BE2C (cell line): ENCODE measurements around the gene LHPP.
A peak's percentile ranks its signal among the peaks of the same experiment; 100 is the strongest.

ENCODE experiments used
- DNase-seq: peaks from one replicate; pipeline ENCODE4 v3.0.0-alpha.2; 2020
- H3K27me3 ChIP-seq: fragments of 250-450 bp; sonication (Bioruptor Pico); 2 replicates; pipeline ENCODE4 v1.5.1; 2020; ENCODE audit warnings: mild to moderate bottlenecking
- H3K36me3 ChIP-seq: fragments of 250-450 bp; sonication (Bioruptor Pico); 2 replicates; pipeline ENCODE4 v1.5.1; 2020; ENCODE audit warnings: mild to moderate bottlenecking
- H3K4me1 ChIP-seq: fragments of 250-450 bp; sonication (Bioruptor Pico); 2 replicates; pipeline ENCODE4 v1.5.1; 2020
- H3K4me3 ChIP-seq: 2 replicates; pipeline ENCODE4 v1.5.1; 2011; ENCODE audit warnings: low read depth, low read length
- H3K9me3 ChIP-seq: fragments of 250-450 bp; sonication (Bioruptor Pico); 2 replicates; pipeline ENCODE4 v1.5.1; 2020
- CTCF ChIP-seq: IDR thresholded peaks from 2 replicates; pipeline ENCODE4 v1.5.1; 2012; ENCODE audit warnings: mild to moderate bottlenecking, low read depth, low read length

The LHPP gene

GRCh38 chr10:124643330-124644009, 181.8 kb downstream of the LHPP start:
- Histone ChIP-seq H3K4me1 (peaks cover 44% of the 10 kb centered on the region), H3K4me3 (no peak overlapping the region), H3K27me3 (no peaks in the 10 kb centered on the region), H3K36me3 (no peaks in the 10 kb centered on the region; the same call in 1 of the 2 replicates), H3K9me3 (no peaks in the 10 kb centered on the region)
- DNase-seq: no peak
- no peak for TF ChIP-seq CTCF

GRCh38 chr10:124644236-124644635, 182.6 kb downstream of the LHPP start:
- Histone ChIP-seq H3K36me3 (no peaks in the 10 kb centered on the region; the same call in 1 of the 2 replicates), H3K4me1 (peaks cover 47% of the 10 kb centered on the region), H3K27me3 (no peaks in the 10 kb centered on the region), H3K4me3 (no peak overlapping the region), H3K9me3 (no peaks in the 10 kb centered on the region)
- DNase-seq: no peak
- TF ChIP-seq CTCF: no peak

GRCh38 chr10:124644771-124645415, 183.3 kb downstream of the LHPP start:
- peaks cover 54% of the 10 kb centered on the region for H3K4me1 ChIP-seq
- no peak overlapping the region for H3K4me3 ChIP-seq

GRCh38 chr10:124645467-124646095, 184.0 kb downstream of the LHPP start:
- TF ChIP-seq CTCF: no peak
- peaks cover 59% of the 10 kb centered on the region for H3K4me1 ChIP-seq
- DNase-seq: no peak
- no peaks in the 10 kb centered on the region for H3K27me3 ChIP-seq
- no peaks in the 10 kb centered on the region for H3K9me3 ChIP-seq
- no peaks in the 10 kb centered on the region for H3K36me3 ChIP-seq
- no peak overlapping the region for H3K4me3 ChIP-seq

More at GRCh38 chr10:124644771-124645415, 183.3 kb downstream of the LHPP start:
- no peaks in the 10 kb centered on the region for H3K27me3 ChIP-seq
- no peaks in the 10 kb centered on the region; the same call in 1 of the 2 replicates for H3K36me3 ChIP-seq
- no peaks in the 10 kb centered on the region for H3K9me3 ChIP-seq
- TF ChIP-seq CTCF: no peak
- no peak for DNase-seq

- no peaks in the 10 kb centered on the region for H3K9me3 ChIP-seq
- H3K36me3 ChIP-seq: no peaks in the 10 kb centered on the region
- TF ChIP-seq CTCF: no peak
- H3K4me3 ChIP-seq: no peak overlapping the region
- peaks cover 50% of the 10 kb centered on the region for H3K4me1 ChIP-seq
- H3K27me3 ChIP-seq: no peaks in the 10 kb centered on the region
- DNase-seq: peak; percentile 81
Observed at GRCh38 chr10:124646483-124647352, 185.1 kb downstream of the LHPP start.
